ENCODE measurements around the gene TGM2.

The TGM2 gene

GRCh38 chr20:38083338-38084048 lies 81.6 kb downstream of the TGM2 start:
- DNase-seq (ENCODE audit: low read depth, low spot score), result no peak
- no peak for TF ChIP-seq CTCF (IDR thresholded peaks at IDR 0.05; ENCODE audit: insufficient read depth, low read length, missing control alignments)
- POLR2A ChIA-PET, result no interaction called here
- CTCF ChIA-PET, result interaction anchor here (0.6 to 24.2 kb wide), 8 partner anchors 9 to 519 kb away, joined by 3 to 521 read pairs (median 6); no protein-coding TSS in a partner anchor
- no peak overlapping the region for H3K4me3 ChIP-seq (ENCODE audit: low read depth, low read length)

GRCh38 chr20:38082894-38083293 lies 82.2 kb downstream of the TGM2 start:
- CTCF ChIA-PET, result interaction anchor here (1.1 to 24.2 kb wide), 7 partner anchors 9 to 519 kb away, joined by 3 to 521 read pairs (median 6); no protein-coding TSS in a partner anchor
- TF ChIP-seq CTCF (IDR thresholded peaks at IDR 0.05; ENCODE audit: insufficient read depth, low read length, missing control alignments), result no peak
- H3K4me3 ChIP-seq (ENCODE audit: low read depth, low read length), result no peak overlapping the region
- POLR2A ChIA-PET, result no interaction called here
- DNase-seq (ENCODE audit: low read depth, low spot score), result no peak

DNA sequence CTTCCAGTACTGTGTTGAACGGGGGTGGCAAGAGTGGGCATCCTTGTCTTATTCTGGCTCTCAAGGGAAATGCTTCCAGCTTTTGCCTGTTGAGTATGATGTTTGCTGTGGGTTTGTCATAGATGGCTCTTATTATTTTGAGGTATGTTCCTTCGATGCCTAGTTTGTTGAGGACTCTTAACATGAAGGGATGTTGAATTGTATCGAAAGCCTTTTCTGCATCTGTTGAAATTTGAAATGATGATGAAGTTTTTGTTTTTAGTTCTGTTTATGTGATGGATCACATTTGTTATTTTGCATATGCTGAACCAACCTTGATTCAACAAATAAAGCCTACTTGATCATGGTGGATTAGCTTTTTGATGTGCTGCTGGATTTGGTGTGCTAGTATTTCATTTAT lies 83.5 kb downstream of the TGM2 start:
- TF ChIP-seq CTCF (IDR thresholded peaks at IDR 0.05; ENCODE audit: insufficient read depth, low read length, missing control alignments), result no peak
- H3K4me3 ChIP-seq (ENCODE audit: low read depth, low read length), result no peak overlapping the region
- DNase-seq (ENCODE audit: low read depth, low spot score), result no peak
- ChIA-PET POLR2A (no interaction called here), CTCF (interaction anchor here (1.0 to 24.2 kb wide), 4 partner anchors 7 to 517 kb away, joined by 4 to 521 read pairs (median 38); no protein-coding TSS in a partner anchor)

- ChIA-PET CTCF (interaction anchor here (0.8 to 24.2 kb wide), 7 partner anchors 9 to 141 kb away, joined by 3 to 521 read pairs (median 4); no protein-coding TSS in a partner anchor), POLR2A (no interaction called here)
- TF ChIP-seq CTCF (IDR thresholded peaks at IDR 0.05; ENCODE audit: insufficient read depth, low read length, missing control alignments), result no peak
- DNase-seq (ENCODE audit: low read depth, low spot score), result no peak
- H3K4me3 ChIP-seq (ENCODE audit: low read depth, low read length), result no peak overlapping the region
Measured at GRCh38 chr20:38079353-38079752, 85.7 kb downstream of the TGM2 start.

DNA sequence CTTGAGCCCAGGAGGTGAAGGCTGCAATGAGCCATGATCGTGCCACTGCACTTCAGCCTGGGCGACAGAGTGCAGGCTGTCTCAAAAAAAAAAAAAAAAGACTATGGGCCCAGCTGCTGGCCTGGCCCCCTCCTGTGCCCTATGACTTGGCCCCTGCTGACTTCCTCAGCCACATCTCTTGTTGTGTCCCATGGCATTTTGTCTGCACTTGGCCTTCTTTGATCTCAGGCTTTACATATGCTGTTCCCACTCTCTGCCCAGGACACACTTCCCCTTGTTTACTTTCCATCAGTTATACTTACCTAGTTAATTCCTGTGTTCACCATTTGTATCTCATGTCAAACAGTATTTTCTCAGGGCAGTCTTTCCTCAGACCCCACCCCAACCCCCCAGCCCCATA lies 87.0 kb downstream of the TGM2 start:
- no peak overlapping the region for H3K4me3 ChIP-seq (ENCODE audit: low read depth, low read length)
- ChIA-PET CTCF (interaction anchor here (0.7 to 24.2 kb wide), 8 partner anchors 11 to 514 kb away, joined by 3 to 521 read pairs (median 4); no protein-coding TSS in a partner anchor), POLR2A (no interaction called here)
- no peak for TF ChIP-seq CTCF (IDR thresholded peaks at IDR 0.05; ENCODE audit: insufficient read depth, low read length, missing control alignments)
- DNase-seq (ENCODE audit: low read depth, low spot score), result no peak
